ENCODE measurements around the gene CCDC178. TPM values are rescaled to one million over a fixed set of nuclear protein-coding genes. Genes with fewer than 3 reads are reported as not detected.
"Not testable (repeated sequence)": the region's sequence is repeated elsewhere in the genome, so short reads cannot be mapped to it uniquely, and the experiment has no call there.

The CCDC178 gene
- total RNA-seq, 2 donors from 2014 or later = 0.97 to 1.2 TPM

- DNase-seq (ENCODE audit: low spot score) = no peak
- intact Hi-C loops (cut with DNase I) = no loop called here
These were observed 171.3 kb downstream of the CCDC178 start for GRCh38 chr18:33269223-33269622.

- intact Hi-C loops (cut with DNase I) = no loop called here
These were observed 176.0 kb downstream of the CCDC178 start for GRCh38 chr18:33264566-33264965.

GRCh38 chr18:33239298-33239697 is 201.2 kb downstream of the CCDC178 start:
- no peak for DNase-seq (ENCODE audit: low spot score)
- intact Hi-C loops (cut with DNase I) = no loop called here

More at GRCh38 chr18:33264566-33264965, 176.0 kb downstream of the CCDC178 start:
- no peak for DNase-seq (ENCODE audit: low spot score)

GRCh38 chr18:33232318-33232626 is 208.2 kb downstream of the CCDC178 start:
- intact Hi-C loops (cut with DNase I) = no loop called here
- DNase-seq (ENCODE audit: low spot score) = no peak

GRCh38 chr18:33231474-33232317 is 208.8 kb downstream of the CCDC178 start:
- DNase-seq (ENCODE audit: low spot score) = no peak
- intact Hi-C loops (cut with DNase I) = no loop called here

- no peak for DNase-seq (ENCODE audit: low spot score)
- intact Hi-C loops (cut with DNase I) = no loop called here
These were observed 228.2 kb downstream of the CCDC178 start for GRCh38 chr18:33212363-33212762.

- intact Hi-C loops (cut with DNase I) = no loop called here
- DNase-seq (ENCODE audit: low spot score) = no peak
These were observed 229.8 kb downstream of the CCDC178 start for GRCh38 chr18:33210575-33211189.

GRCh38 chr18:33205777-33206176 is 234.7 kb downstream of the CCDC178 start:
- intact Hi-C loops (cut with DNase I) = loop anchor here in 1 of 2 donors (5.0 kb wide), 1 partner anchor 572 kb away; no protein-coding TSS in a partner anchor
- no peak for DNase-seq (ENCODE audit: low spot score)

GRCh38 chr18:33201509-33201926 is 239.0 kb downstream of the CCDC178 start:
- intact Hi-C loops (cut with DNase I) = no loop called here
- DNase-seq (ENCODE audit: low spot score) = no peak

GRCh38 chr18:33195795-33196194 is 244.7 kb downstream of the CCDC178 start:
- intact Hi-C loops (cut with DNase I) = no loop called here
- DNase-seq (ENCODE audit: low spot score) = no peak

GRCh38 chr18:33194793-33195192 is 245.7 kb downstream of the CCDC178 start:
- DNase-seq (ENCODE audit: low spot score) = no peak
- intact Hi-C loops (cut with DNase I) = no loop called here

GRCh38 chr18:33184958-33185357 is 255.6 kb downstream of the CCDC178 start:
- no peak for DNase-seq (ENCODE audit: low spot score)
- intact Hi-C loops (cut with DNase I) = no loop called here

GRCh38 chr18:33184175-33184574 is 256.3 kb downstream of the CCDC178 start:
- intact Hi-C loops (cut with DNase I) = no loop called here
- no peak for DNase-seq (ENCODE audit: low spot score)

- DNase-seq (ENCODE audit: low spot score) = no peak
- intact Hi-C loops (cut with DNase I) = no loop called here
These were observed 257.4 kb downstream of the CCDC178 start for GRCh38 chr18:33183136-33183535.

GRCh38 chr18:33181016-33181415 is 259.5 kb downstream of the CCDC178 start:
- intact Hi-C loops (cut with DNase I) = no loop called here
- no peak for DNase-seq (ENCODE audit: low spot score)

- intact Hi-C loops (cut with DNase I) = no loop called here
- no peak for DNase-seq (ENCODE audit: low spot score)
These were observed 271.3 kb downstream of the CCDC178 start for GRCh38 chr18:33169218-33169617.

- intact Hi-C loops (cut with DNase I); DNase-seq (ENCODE audit: low spot score): not testable (repeated sequence)
These were observed 276.4 kb downstream of the CCDC178 start for GRCh38 chr18:33164121-33164520.

- no peak for DNase-seq (ENCODE audit: low spot score)
- intact Hi-C loops (cut with DNase I) = no loop called here
These were observed 279.4 kb downstream of the CCDC178 start for GRCh38 chr18:33161131-33161530.

- intact Hi-C loops (cut with DNase I) = no loop called here
- DNase-seq (ENCODE audit: low spot score) = no peak
These were observed 281.4 kb downstream of the CCDC178 start for GRCh38 chr18:33159151-33159550.

GRCh38 chr18:33157893-33158292 is 282.6 kb downstream of the CCDC178 start:
- no peak for DNase-seq (ENCODE audit: low spot score)
- intact Hi-C loops (cut with DNase I) = no loop called here
